ELF-1 (cell line): ENCODE data around the gene SPTBN2.

ENCODE experiments used
- DNase-seq: peaks from one replicate; pipeline ENCODE4 v3.0.0-alpha.2; 2016; ENCODE audit warnings: low read depth, low spot score

The SPTBN2 gene

GRCh38 chr11:66728693-66729385 is at the start of gene SPTBN2:
TSS of gene SPTBN2 (minus strand) at chr11:66729216. CDS start at chr11:66721240, 7,976 bp downstream.
- DNase-seq, result peak; percentile 56

DNA sequence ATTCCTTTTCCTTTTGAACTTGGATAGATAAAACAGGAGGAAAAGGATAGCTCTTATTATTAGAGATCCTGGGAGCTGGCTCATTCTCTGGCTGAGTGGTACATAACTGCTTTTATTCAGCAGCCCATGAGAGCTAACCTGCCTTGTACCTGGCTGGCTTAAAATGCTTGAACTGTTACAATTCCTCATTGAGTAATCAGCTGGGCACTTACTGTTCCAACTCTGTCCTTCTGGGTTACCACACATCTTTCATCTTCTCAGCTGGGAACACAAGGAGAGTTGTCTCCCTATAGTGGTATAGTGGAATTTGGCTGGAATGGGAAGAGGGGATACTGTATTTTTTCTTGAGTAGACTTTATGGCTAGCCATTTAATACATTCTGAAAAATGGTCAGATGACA is 39.8 kb upstream of the SPTBN2 start:
- DNase-seq, result no peak

- no peak for DNase-seq
These were observed 39.1 kb upstream of the SPTBN2 start for GRCh38 chr11:66768088-66768521.

DNA sequence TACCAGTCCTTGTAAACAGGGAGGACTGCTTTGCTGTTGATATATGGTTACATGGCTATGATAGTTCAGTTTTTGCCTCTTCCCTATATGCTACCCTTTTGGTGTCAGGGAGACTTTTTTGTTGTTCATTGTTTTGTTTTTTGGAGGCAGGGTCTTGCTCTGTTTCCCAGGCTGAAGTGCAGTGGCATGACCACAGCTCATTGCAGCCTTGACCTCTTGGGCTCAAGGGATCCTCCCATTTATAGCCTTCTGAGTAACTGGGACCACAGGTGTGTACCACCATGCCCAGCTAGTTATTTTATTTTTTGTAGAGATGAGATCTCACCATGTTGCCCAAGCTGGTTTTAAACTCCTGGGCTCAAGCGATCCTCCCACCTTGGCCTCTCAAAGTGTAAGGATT is 38.6 kb upstream of the SPTBN2 start:
- no peak for DNase-seq

DNA sequence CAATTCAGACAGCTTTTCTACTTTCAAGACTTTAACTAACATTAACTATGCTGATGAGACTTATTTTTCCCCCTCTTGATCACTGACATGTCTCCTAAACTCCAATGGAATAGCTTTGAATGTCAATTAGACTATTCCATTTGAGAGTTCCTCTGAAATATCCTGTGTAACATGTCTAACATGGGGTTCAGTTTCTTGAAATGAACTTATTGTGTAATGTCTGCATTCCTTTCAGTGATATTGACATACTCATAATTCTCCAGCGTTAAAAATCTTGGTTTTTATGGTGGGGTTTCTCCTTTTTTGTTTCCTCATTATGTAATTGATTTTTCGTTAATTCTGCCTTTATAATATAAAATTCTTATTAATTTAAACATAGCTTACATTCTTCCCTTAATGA is 37.7 kb upstream of the SPTBN2 start:
- no peak for DNase-seq

- DNase-seq, result peak; percentile 15
These were observed 33.1 kb upstream of the SPTBN2 start for GRCh38 chr11:66762088-66762487.

DNA sequence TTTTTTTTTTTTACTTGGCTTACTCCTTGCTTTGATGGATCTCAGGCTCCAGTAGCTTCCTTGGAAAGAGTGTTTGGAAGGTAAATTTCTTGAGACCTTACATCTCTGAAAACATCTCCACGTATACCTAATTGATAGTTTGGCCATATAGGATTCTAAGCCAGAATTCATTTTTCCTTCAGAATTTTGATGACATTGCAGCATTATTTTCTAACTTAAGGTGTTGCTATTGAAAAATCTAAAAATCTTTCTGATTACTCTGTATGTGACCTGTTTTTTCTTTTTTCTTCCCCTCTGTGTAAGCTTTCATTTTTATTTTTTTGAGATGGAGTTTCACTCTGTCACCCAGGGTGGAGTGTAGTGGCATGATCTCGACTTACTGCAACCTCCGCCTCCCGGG is 23.1 kb upstream of the SPTBN2 start:
- no peak for DNase-seq

DNA sequence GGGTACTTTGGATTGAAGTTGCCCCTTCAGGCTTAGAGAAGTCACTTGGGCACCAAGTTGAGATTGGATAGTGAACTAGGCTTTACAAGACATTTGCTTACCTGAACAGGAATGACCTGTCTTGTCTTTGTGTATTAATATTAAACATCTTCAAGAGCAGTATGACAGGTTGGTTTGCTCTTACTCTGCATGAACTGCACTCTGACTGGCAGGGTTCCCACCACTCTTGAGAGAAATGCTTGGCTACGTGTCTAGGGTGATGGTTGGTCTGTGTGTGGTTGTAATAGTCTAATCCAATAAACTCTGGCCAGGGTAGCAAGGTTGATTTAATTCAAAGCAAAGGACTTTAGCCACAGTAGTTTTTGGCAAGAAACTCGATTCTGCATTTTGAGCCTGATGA is 20.1 kb upstream of the SPTBN2 start:
- DNase-seq, result no peak

- DNase-seq, result no peak
These were observed 18.5 kb upstream of the SPTBN2 start for GRCh38 chr11:66747480-66747879.

DNA sequence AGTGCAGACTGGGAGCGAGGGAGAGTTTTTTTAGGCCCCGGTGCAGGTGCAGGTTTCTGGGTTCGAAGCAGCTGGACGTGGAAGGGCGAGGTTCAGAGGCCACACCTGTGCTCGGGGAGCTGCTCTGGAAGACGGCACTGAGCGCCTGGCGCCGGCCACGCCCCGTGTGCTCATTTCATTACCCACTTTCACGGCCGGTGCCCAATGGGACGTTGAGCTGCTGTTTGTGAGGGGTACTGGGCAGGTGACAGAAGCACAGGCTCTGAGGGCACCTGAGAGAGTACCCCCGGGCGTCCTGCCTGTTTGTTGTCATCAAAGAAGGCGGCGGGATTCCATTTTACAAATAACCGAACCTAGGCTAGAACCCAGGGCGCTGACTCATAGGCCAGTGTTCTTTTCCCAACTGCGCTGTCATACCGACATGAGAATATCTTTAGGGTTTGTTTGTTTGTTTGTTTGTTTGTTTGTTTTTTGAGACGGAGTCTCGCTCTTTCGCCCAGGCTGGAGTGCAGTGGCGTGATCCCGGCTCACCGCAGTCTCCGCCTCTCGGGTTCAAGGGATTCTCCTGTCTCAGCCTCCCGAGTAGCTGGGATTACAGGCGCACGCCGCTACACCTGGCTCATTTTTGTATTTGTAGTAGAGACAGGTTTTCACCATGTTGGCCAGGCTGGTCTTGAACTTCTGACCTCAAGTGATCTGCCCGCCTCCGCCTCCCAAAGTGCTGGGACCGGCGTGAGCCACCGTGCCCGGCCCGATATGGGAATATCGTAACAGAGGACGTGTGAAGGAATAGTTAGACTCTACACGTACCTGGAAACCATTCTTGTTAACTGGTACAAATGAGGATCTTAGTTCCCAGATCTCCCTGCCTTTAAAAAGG is 16.6 kb upstream of the SPTBN2 start:
- peak; percentile 72 for DNase-seq

GRCh38 chr11:66744485-66745355 is 15.7 kb upstream of the SPTBN2 start:
- DNase-seq, result peak; percentile 67

DNA sequence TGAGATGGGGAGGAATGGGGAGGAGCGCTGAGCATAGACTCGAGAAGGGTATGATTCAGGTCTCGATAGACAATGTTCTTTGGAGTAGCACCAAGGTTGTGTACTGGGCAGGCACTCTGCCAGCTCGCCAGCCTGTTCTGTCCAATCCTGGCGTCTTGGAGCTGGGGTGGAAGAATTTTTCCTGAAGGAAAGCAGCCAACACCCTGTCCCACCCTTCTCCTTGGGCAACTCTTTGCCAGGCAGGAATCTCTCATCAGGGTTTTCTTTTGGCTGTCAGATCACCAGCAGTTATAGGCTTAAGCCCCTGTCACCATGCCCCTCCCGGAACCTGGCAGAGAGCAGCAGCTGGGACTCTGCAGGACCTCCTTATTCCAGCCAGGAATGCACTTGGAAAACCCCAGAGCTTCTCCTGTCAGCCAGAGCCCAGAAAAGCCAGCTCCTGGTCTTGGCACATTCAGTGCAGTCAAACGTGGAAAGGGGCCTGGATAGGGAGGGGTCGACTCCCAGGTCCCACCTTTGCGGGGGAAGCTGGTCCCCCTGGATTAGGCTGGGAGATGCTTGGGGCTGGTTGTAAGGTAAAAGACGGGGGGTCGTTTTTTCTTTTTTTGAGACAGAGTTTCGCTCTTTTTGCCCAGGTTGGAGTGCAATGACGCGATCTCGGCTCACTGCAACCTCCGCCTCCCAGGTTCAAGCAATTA is 14.4 kb upstream of the SPTBN2 start:
- DNase-seq, result no peak

DNA sequence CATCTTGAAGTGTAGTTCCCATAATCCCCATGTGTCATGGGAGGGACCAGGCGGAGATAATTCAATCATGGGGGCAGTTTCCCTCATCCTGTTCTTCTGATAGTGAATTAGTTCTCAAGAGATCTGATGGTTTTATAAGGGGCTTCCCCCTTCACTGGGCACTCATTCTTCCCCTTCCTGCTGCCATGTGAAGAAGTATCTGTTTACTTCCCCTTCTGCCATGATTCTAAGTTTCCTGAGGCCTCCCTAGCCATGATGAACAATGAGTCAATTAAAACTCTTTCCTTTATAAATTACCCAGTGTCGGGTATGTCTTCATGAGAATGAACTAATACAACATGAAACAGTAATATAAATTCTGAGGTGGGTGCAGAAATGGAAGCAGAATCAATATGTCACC is 12.1 kb upstream of the SPTBN2 start:
- no peak for DNase-seq

DNA sequence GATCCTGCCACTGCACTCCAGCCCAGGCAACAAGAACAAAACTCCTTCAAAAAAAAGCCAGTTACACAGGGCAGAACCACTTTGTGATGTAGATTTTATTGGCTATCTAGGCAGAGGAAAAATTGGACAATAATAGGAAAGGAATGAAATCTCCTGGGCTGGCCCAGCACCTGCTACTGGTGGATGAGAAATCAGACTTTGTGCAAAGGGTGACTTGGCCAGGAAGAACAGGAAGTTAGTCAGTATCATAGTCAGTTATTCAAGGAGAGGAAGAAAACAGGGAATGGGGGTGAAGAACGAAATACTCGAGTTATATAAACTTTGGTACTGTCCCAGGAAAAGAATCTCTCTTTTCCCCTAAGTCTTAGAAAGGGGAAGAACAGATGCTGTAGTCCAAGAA is 11.0 kb upstream of the SPTBN2 start:
- no peak for DNase-seq

GRCh38 chr11:66734215-66734614 is 5.2 kb upstream of the SPTBN2 start:
- DNase-seq, result no peak

DNA sequence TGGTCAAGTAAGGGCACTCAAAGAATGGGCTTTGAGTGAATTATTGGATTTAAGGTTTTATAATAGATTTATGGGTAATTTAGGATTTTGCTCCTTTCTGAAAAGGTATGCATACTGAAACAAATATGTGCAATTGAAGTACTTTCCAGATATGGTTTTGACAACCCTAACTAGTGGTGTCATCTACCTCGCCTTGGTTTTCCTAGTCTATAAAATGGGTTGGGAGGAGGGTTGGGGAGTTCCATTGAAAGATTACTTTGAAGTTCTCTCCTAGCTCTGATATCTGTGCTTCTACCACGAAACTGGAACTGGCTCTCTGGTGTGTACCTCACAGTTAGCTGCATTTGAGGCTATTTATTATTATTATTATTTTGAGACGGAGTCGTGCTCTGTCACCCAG is 431 bp upstream of the SPTBN2 start:
- DNase-seq, result no peak

GRCh38 chr11:66728038-66728692 is 851 bp downstream of the SPTBN2 start:
- peak; percentile 26 for DNase-seq

DNA sequence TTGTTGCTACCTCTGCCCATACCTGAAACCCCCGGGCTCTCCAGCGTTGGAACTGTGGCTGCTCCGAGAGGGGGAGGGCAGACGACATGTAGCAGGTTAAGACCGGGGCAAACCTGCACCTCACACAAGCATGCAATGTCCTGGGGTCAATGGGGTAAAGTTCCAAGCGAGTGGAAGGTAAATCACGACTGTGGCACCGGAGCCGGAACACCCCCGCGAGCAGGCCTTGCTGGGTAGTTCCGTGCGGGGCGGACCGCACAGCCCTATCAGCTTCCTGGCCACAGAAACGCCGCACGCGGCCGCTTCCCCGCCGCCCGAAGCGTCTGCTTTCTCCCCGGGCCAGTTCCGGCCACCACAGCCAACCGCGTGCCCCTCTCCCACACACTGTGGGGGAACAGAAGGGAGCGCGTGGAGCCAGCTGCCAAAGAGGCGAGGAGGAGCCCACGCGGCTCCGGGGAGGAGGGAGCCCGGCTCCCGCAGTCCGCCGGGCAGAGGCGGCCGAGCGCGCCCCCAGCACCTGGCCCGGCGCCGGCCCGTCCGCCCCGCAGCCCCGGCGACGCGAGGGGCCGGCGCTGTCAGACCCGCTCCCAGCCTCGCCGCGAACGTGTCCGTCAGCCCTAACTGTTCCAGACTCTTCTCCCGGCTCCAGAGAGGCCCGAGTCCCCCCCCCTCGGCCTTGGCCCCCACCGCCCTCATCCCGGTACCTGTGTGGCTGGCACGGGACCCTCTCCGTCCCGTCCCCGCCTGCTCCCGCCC is 1.6 kb downstream of the SPTBN2 start:
- DNase-seq, result peak; percentile 62

- DNase-seq, result peak; percentile 82
These were observed 3.4 kb downstream of the SPTBN2 start for GRCh38 chr11:66725647-66726046.

- DNase-seq, result no peak
These were observed 3.9 kb downstream of the SPTBN2 start for GRCh38 chr11:66725114-66725513.
